A549 (cell line): ENCODE measurements around the gene CAMTA1.

Source experiments
- CHD2 ChIP-seq: fragments of 150-350 bp; IDR thresholded peaks from 2 replicates; pipeline ENCODE4 v1.6.1; 2014; ENCODE audit warnings: low read length; ENCODE audit not compliant: partially characterized antibody
- EP300 ChIP-seq, 2 experiments: fragments of >200 bp; sonication (Bioruptor Twin); formaldehyde crosslinking; IDR thresholded peaks; 2 replicates in 1 of 2; 3 replicates in 1 of 2; pipeline ENCODE4 v1.6.1; 2016 to 2017
- ESRRA ChIP-seq: fragments of 150-350 bp; IDR thresholded peaks from 2 replicates; pipeline ENCODE4 v1.6.1; 2014; ENCODE audit warnings: mild to moderate bottlenecking, low read length, borderline replicate concordance
- JUNB ChIP-seq: fragments of >200 bp; sonication (Bioruptor Twin); formaldehyde crosslinking; IDR thresholded peaks from 2 replicates; pipeline ENCODE4 v1.6.1; 2016
- KDM5A ChIP-seq: fragments of 200-600 bp; sonication (generic); IDR thresholded peaks from 2 replicates; pipeline ENCODE4 v1.6.1; 2016; ENCODE audit warnings: antibody characterized with exemption, mild to moderate bottlenecking
- MYC ChIP-seq: IDR thresholded peaks from 2 replicates; pipeline ENCODE4 v1.6.1; 2012; ENCODE audit warnings: mild to moderate bottlenecking, inconsistent platforms, low read length, improper control_type of control experiment, borderline replicate concordance
- NFE2L2 ChIP-seq: fragments of 150-350 bp; conservative IDR thresholded peaks from 2 replicates; pipeline ENCODE4 v1.6.1; 2014; ENCODE audit warnings: low read length
- POLR2A ChIP-seq: IDR thresholded peaks from 2 replicates; pipeline ENCODE4 v1.6.1; 2012; ENCODE audit warnings: mild to moderate bottlenecking, low read length
- USF2 ChIP-seq: fragments of 450-650 bp; IDR thresholded peaks from 2 replicates; pipeline ENCODE4 v1.6.1; 2014; ENCODE audit warnings: antibody characterized with exemption
- ZC3H11A ChIP-seq: fragments of 450-650 bp; IDR thresholded peaks from 2 replicates; pipeline ENCODE4 v1.6.1; 2014; ENCODE audit warnings: antibody characterized with exemption, mild to moderate bottlenecking
- TF ChIP-seq, protein P1 (sequence below): fragments of >200 bp; sonication (Bioruptor Twin); formaldehyde crosslinking; IDR thresholded peaks from 3 replicates; pipeline ENCODE4 v1.5.1; 2016
- TF ChIP-seq, protein P2 (sequence below): IDR thresholded peaks from 2 replicates; pipeline ENCODE4 v1.6.1; 2012

DNA sequence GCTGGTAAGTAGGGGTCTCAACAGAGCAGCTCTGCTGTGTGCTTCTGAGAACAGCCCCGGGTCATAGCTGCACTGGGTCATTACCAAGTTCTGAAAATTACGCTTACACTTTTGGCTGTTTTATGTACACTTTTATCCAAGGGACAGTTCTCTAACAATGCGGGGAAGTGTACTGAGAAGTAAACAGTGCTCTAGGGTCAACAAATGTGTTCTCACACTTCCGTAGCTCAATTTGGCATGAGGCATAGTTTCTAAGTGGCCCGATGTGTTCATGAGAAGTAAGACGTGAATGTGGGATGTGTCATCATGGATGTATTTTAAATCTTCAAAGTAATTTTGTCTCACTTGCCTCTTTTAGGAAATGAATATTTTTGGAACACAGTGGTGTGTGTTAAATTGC lies 975.0 kb downstream of the CAMTA1 start:
- TF ChIP-seq, protein P1, sequence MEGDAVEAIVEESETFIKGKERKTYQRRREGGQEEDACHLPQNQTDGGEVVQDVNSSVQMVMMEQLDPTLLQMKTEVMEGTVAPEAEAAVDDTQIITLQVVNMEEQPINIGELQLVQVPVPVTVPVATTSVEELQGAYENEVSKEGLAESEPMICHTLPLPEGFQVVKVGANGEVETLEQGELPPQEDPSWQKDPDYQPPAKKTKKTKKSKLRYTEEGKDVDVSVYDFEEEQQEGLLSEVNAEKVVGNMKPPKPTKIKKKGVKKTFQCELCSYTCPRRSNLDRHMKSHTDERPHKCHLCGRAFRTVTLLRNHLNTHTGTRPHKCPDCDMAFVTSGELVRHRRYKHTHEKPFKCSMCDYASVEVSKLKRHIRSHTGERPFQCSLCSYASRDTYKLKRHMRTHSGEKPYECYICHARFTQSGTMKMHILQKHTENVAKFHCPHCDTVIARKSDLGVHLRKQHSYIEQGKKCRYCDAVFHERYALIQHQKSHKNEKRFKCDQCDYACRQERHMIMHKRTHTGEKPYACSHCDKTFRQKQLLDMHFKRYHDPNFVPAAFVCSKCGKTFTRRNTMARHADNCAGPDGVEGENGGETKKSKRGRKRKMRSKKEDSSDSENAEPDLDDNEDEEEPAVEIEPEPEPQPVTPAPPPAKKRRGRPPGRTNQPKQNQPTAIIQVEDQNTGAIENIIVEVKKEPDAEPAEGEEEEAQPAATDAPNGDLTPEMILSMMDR: no peak
- no peak for TF ChIP-seq NFE2L2
- TF ChIP-seq, protein P2, sequence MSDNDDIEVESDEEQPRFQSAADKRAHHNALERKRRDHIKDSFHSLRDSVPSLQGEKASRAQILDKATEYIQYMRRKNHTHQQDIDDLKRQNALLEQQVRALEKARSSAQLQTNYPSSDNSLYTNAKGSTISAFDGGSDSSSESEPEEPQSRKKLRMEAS: no peak
- TF ChIP-seq EP300 (IDR thresholded peaks at IDR 0.05): no peak
- no peak for TF ChIP-seq POLR2A
- no peak for TF ChIP-seq ESRRA
- TF ChIP-seq MYC: no peak
- no peak for TF ChIP-seq USF2
- no peak for TF ChIP-seq JUNB
- no peak for TF ChIP-seq ZC3H11A
- TF ChIP-seq KDM5A: no peak
- TF ChIP-seq CHD2: no peak
